GM12891 (cell line): ENCODE data around the gene HOXA6.

Source experiments
- POLR2A ChIP-seq: IDR thresholded peaks from 2 replicates; pipeline ENCODE4 v1.6.1; 2011; ENCODE audit warnings: low read depth, low read length, control low read depth
- POLR2AphosphoS5 ChIP-seq: IDR thresholded peaks from 2 replicates; pipeline ENCODE4 v1.6.1; 2011; ENCODE audit warnings: low read depth, low read length, control low read depth
- POU2F2 ChIP-seq: IDR thresholded peaks from 2 replicates; pipeline ENCODE4 v1.6.1; 2011; ENCODE audit warnings: low read depth, mild to moderate bottlenecking, control low read depth, low read length, moderate library complexity
- TAF1 ChIP-seq: IDR thresholded peaks from 2 replicates; pipeline ENCODE4 v1.6.1; 2011; ENCODE audit warnings: low read depth, low read length, control low read depth

DNA sequence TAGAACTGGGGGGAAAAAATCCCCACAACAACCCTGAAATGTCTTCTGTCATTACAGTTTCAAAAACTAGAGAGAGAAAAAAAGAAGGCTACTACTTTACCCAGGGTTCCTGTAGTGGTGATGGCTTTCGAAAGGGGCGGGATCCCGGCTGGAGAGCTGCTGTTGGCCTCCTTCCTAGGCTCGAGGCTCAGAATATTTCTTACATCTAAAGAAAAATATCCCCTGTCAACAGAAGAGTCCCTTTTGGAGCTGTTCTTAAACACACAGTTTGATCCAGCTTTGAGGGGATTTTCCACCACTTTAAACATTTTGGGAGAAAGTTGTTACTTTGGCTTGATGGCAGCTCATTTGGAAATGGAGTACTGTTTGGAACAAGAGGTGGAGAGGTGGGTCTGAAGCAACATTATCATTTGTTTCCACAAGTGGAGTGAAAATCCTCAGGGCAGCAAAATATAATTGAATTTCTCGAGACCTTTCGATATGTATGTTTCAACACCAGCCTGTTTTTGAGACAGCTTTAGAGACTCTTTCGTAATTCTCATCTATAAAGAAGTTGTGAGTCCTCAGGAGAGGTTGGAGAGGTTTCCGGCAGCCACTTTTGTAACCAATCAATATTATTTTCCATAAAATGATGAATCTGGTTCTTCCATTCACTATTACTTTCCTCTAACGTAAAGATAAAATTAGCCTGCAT lies 47.3 kb upstream of the HOXA6 start:
- TF ChIP-seq TAF1 (no peak), POLR2A (no peak), POLR2AphosphoS5 (no peak), POU2F2 (no peak)
